GM19467 (cell line): ENCODE results near the gene RIPOR2.
A peak's percentile ranks its signal among the peaks of the same experiment; 100 is the strongest.

ENCODE experiments used
- ATAC-seq: cut with Tn5 transposase; IDR thresholded peaks from one replicate; pipeline ENCODE4 v1.9.1; 2021; ENCODE audit warnings: mild to moderate bottlenecking, moderate library complexity; ENCODE audit not compliant: unreplicated experiment

The RIPOR2 gene

GRCh38 chr6:24935366-24936152 is at the start of gene RIPOR2:
RIPOR2 (minus strand) TSS chr6:24935960; CDS start chr6:24935898, 62 bp downstream.
- peak; percentile 39 for ATAC-seq

GRCh38 chr6:24985323-24985722 is 49.6 kb upstream of the RIPOR2 start:
- no peak for ATAC-seq

DNA sequence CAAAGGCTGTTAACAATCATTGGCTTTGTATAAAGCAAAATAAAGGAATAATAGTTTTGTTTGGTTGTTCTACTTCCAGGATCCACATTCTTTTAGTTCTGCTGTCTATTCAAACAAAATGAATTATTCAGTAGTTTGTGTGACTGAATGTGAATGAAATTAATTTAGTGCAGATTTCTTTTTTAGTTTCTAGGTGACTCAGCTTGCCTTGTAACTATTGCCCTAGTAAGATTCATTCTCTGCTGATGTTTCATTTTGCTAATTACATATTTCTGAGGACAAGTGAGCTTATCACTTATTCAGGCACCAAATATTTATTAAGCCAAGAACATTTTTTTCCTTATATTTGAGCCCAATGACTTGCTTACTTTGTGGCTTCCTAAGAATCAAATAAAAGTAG is 46.5 kb upstream of the RIPOR2 start:
- ATAC-seq, result no peak

DNA sequence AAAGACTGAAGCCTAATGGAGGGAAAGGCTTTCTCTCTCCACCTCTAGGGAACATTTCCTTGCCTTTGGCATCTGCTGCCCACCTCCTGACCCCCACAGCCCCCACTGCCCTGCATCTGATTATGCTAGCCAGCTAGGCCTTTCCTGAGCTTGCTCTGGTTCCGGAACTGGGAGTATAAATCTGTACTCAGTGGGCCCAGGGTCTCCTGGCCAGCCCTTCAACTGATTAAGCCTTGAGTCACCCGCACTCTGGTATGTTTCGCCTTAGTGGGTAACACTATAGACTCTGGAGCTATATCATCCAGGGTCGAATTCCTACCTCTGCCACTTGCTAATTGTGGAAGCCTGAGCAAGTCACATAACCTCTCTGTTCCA is 45.6 kb upstream of the RIPOR2 start:
- no peak for ATAC-seq

GRCh38 chr6:24980507-24981385 is 45.0 kb upstream of the RIPOR2 start:
- ATAC-seq, result no peak

- ATAC-seq, result no peak
Observed at GRCh38 chr6:24979176-24979575, 43.4 kb upstream of the RIPOR2 start.

DNA sequence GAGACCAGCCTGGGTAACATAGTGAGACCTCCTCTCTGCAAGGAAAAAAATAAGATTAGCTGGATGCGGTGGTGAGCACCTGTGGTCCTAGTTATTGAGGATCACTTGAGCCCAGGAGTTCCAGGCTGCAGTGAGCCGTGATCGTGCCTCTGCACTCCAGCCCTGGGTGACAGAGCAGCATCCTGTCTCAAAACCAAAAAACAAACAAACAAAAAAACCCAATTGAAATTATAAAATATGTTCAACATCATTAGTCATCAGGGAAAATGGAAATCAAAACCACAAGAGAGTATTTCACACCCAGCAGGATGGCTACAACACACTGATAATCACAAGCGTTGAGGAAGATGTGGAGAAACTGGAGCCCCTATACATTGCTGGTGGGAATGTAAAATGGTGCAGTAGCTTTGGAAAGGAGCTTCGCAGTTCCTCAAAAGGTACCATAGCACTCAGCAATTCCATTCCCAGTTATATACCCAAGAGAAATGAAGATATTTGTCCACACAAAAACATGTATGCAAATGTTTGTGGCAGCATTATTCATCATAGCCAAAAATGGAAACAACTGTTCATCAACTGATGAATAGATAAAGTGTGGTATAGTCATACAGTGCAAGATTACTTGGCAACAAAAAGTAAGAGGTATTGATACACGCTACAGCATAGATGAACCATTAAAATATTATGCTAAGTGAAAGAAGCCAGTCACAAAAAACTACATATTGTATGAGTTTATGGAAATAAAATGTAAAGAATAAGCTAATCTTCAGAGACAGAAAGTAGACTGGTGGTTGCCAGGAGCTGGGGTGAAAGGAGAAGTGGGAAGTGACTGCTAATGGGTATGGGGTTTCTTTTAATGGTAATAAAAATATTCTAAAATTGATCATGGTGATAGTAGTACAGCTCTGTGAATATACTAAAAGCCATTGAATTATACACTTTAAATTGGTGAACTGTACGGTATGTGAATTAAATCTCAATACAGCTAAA is 38.7 kb upstream of the RIPOR2 start:
- ATAC-seq, result peak; percentile 60

- no peak for ATAC-seq
Observed at GRCh38 chr6:24972311-24972958, 36.7 kb upstream of the RIPOR2 start.

GRCh38 chr6:24971067-24971466 is 35.3 kb upstream of the RIPOR2 start:
- no peak for ATAC-seq

DNA sequence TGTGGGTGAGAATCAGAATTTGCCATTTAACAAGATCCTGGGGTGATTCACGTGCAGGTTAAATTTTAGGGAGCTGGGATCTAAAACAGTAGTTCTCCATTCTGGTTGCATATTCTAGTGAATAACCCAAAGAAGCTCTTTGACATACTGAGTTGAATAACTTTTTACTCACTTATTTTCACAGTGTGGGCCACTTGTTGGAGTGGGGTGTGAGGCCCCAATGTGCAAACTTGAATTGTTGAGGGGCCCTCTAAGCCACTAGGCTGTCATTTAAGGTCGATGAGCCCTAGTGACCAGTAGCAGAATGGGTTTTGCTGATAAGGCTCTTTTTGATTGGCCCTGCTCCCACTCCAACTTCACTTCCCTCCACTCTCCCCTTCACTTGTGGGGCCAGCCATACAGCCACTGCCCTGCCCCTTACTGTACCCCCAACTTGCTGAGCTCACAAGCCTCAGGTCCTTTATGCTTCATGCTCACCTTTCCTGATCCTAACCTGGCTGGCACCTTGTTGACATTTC is 33.6 kb upstream of the RIPOR2 start:
- no peak for ATAC-seq

- no peak for ATAC-seq
Observed at GRCh38 chr6:24968783-24969182, 33.0 kb upstream of the RIPOR2 start.

- no peak for ATAC-seq
Observed at GRCh38 chr6:24967211-24967610, 31.5 kb upstream of the RIPOR2 start.

GRCh38 chr6:24966381-24966780 is 30.6 kb upstream of the RIPOR2 start:
- no peak for ATAC-seq

GRCh38 chr6:24963887-24964570 is 28.3 kb upstream of the RIPOR2 start:
- no peak for ATAC-seq

DNA sequence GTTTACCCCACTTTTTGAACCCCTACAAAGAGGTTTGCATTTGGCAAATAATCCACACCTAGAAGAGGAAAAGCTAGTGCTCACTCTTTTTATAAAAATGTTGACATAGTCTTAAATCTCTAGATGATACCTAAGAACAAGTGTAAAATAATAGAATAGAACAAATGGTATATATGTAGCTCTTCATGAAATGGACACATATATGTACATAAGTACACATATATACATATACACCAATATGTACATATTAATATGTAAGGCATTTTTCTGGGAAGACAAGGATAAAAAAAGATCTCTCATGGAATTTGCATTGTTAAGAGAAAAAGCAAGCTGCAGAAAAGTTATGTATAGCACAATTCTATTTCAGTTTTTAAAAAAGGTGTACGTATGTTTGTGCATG is 27.6 kb upstream of the RIPOR2 start:
- no peak for ATAC-seq

- no peak for ATAC-seq
Observed at GRCh38 chr6:24961852-24962251, 26.1 kb upstream of the RIPOR2 start.

GRCh38 chr6:24960991-24961475 is 25.3 kb upstream of the RIPOR2 start:
- ATAC-seq, result no peak

DNA sequence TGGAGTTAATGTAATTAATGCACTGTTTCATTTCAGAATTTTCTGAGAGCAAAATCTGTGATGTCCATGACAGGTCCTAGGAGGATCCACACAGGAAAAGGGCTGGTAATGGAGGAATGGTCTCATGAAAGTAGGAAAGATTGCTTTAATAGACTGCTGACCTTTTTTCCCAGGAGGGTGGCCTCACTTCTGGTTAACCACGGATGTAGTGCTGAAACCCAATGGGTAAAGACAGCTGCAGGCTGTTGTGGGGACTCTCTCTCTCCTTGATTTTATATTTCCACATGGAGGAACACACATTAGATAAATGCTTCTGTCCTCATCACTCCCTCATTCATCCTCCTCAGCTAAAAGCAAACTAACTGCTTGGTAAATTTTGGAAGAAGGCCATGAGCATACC is 23.6 kb upstream of the RIPOR2 start:
- no peak for ATAC-seq

DNA sequence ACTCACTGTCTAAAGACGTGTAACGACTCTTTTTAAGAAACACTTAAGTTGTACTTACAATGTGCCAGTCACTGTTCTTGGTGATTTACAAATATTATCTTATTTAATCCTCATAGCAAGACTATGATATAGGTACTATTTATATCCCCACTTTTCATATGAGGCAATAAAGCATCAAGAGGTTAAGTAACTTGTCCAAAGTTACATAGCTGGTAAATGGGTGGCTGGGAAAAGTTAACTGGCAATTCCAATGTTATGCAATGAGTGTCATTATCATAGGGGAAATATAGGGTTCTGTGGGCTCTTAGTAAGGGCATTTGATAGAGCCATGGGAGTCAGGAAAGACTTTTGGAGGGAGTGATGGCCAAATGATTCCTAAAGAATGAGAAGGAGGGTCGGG is 21.4 kb upstream of the RIPOR2 start:
- ATAC-seq, result no peak
